ENCODE results near the gene GLI3.

The GLI3 gene

GRCh38 chr7:41973202-41973730 is 263.7 kb downstream of the GLI3 start:
- Histone ChIP-seq H3K27ac (ENCODE audit: low read length) (no peak overlapping the region), H3K36me3 (ENCODE audit: control insufficient read depth in 2 of 2, insufficient read depth in 2 of 2, low read length in 2 of 2) (peaks cover 22 to 23% of the 10 kb centered on the region in 2 donors), H3K4me1 (ENCODE audit: control insufficient read depth, insufficient read depth, low read length) (peaks cover 18% of the 10 kb centered on the region), H3K27me3 (ENCODE audit: control insufficient read depth in 1 of 2, insufficient read depth in 2 of 2, low read length in 2 of 2) (no peaks in the 10 kb centered on the region), H3K4me3 (ENCODE audit: low read length in 2 of 2) (no peak overlapping the region), H3K9me3 (ENCODE audit: control insufficient read depth in 2 of 2, low read length in 2 of 2) (no peaks in the 10 kb centered on the region), H3K9ac (ENCODE audit: low read length in 2 of 2) (no peak overlapping the region)

- no peak overlapping the region for H3K4me3 ChIP-seq (ENCODE audit: low read length in 2 of 2)
- no peaks in the 10 kb centered on the region for H3K9me3 ChIP-seq (ENCODE audit: control insufficient read depth in 2 of 2, low read length in 2 of 2)
- no peak overlapping the region for H3K9ac ChIP-seq (ENCODE audit: low read length in 2 of 2)
- no peak overlapping the region for H3K27ac ChIP-seq (ENCODE audit: low read length)
- H3K36me3 ChIP-seq (ENCODE audit: control insufficient read depth in 2 of 2, insufficient read depth in 2 of 2, low read length in 2 of 2), result peaks cover 21 to 27% of the 10 kb centered on the region in 2 donors
- no peaks in the 10 kb centered on the region for H3K27me3 ChIP-seq (ENCODE audit: control insufficient read depth in 1 of 2, insufficient read depth in 2 of 2, low read length in 2 of 2)
- peaks cover 14% of the 10 kb centered on the region for H3K4me1 ChIP-seq (ENCODE audit: control insufficient read depth, insufficient read depth, low read length)
Observed at GRCh38 chr7:41972776-41973175, 264.2 kb downstream of the GLI3 start.

- H3K36me3 ChIP-seq (ENCODE audit: control insufficient read depth in 2 of 2, insufficient read depth in 2 of 2, low read length in 2 of 2), result peaks cover 25 to 32% of the 10 kb centered on the region in 2 donors
- no peak overlapping the region for H3K4me3 ChIP-seq (ENCODE audit: low read length in 2 of 2)
- H3K9ac ChIP-seq (ENCODE audit: low read length in 2 of 2), result no peak overlapping the region
- H3K9me3 ChIP-seq (ENCODE audit: control insufficient read depth in 2 of 2, low read length in 2 of 2), result no peaks in the 10 kb centered on the region
- H3K4me1 ChIP-seq (ENCODE audit: control insufficient read depth, insufficient read depth, low read length), result peaks cover 9% of the 10 kb centered on the region
- no peaks in the 10 kb centered on the region for H3K27me3 ChIP-seq (ENCODE audit: control insufficient read depth in 1 of 2, insufficient read depth in 2 of 2, low read length in 2 of 2)
- H3K27ac ChIP-seq (ENCODE audit: low read length), result no peak overlapping the region
Observed at GRCh38 chr7:41972270-41972669, 264.7 kb downstream of the GLI3 start.

- Histone ChIP-seq H3K4me1 (ENCODE audit: control insufficient read depth, insufficient read depth, low read length) (peaks cover 5% of the 10 kb centered on the region), H3K4me3 (ENCODE audit: low read length in 2 of 2) (no peak overlapping the region), H3K27ac (ENCODE audit: low read length) (no peak overlapping the region), H3K36me3 (ENCODE audit: control insufficient read depth in 2 of 2, insufficient read depth in 2 of 2, low read length in 2 of 2) (peaks cover 30 to 33% of the 10 kb centered on the region in 2 donors), H3K27me3 (ENCODE audit: control insufficient read depth in 1 of 2, insufficient read depth in 2 of 2, low read length in 2 of 2) (no peaks in the 10 kb centered on the region), H3K9ac (ENCODE audit: low read length in 2 of 2) (no peak overlapping the region), H3K9me3 (ENCODE audit: control insufficient read depth in 2 of 2, low read length in 2 of 2) (no peaks in the 10 kb centered on the region)
Observed at GRCh38 chr7:41971640-41972187, 265.3 kb downstream of the GLI3 start.

GRCh38 chr7:41970941-41971340 is 266.1 kb downstream of the GLI3 start:
- no peak overlapping the region for H3K27ac ChIP-seq (ENCODE audit: low read length)
- H3K9me3 ChIP-seq (ENCODE audit: control insufficient read depth in 2 of 2, low read length in 2 of 2), result no peaks in the 10 kb centered on the region
- peaks cover 5% of the 10 kb centered on the region for H3K4me1 ChIP-seq (ENCODE audit: control insufficient read depth, insufficient read depth, low read length)
- peaks cover 29 to 35% of the 10 kb centered on the region in 2 donors for H3K36me3 ChIP-seq (ENCODE audit: control insufficient read depth in 2 of 2, insufficient read depth in 2 of 2, low read length in 2 of 2)
- no peak overlapping the region for H3K9ac ChIP-seq (ENCODE audit: low read length in 2 of 2)
- H3K27me3 ChIP-seq (ENCODE audit: control insufficient read depth in 1 of 2, insufficient read depth in 2 of 2, low read length in 2 of 2), result no peaks in the 10 kb centered on the region
- no peak overlapping the region for H3K4me3 ChIP-seq (ENCODE audit: low read length in 2 of 2)

- no peak overlapping the region for H3K4me3 ChIP-seq (ENCODE audit: low read length in 2 of 2)
- peaks cover 29 to 48% of the 10 kb centered on the region in 2 donors for H3K36me3 ChIP-seq (ENCODE audit: control insufficient read depth in 2 of 2, insufficient read depth in 2 of 2, low read length in 2 of 2)
- H3K9ac ChIP-seq (ENCODE audit: low read length in 2 of 2), result no peak overlapping the region
- no peaks in the 10 kb centered on the region for H3K27me3 ChIP-seq (ENCODE audit: control insufficient read depth in 1 of 2, insufficient read depth in 2 of 2, low read length in 2 of 2)
- H3K4me1 ChIP-seq (ENCODE audit: control insufficient read depth, insufficient read depth, low read length), result peaks cover 5% of the 10 kb centered on the region
- no peaks in the 10 kb centered on the region for H3K9me3 ChIP-seq (ENCODE audit: control insufficient read depth in 2 of 2, low read length in 2 of 2)
- no peak overlapping the region for H3K27ac ChIP-seq (ENCODE audit: low read length)
Observed at GRCh38 chr7:41969561-41970105, 267.4 kb downstream of the GLI3 start.

- Histone ChIP-seq H3K9ac (ENCODE audit: low read length in 2 of 2) (no peak overlapping the region), H3K9me3 (ENCODE audit: control insufficient read depth in 2 of 2, low read length in 2 of 2) (no peaks in the 10 kb centered on the region), H3K36me3 (ENCODE audit: control insufficient read depth in 2 of 2, insufficient read depth in 2 of 2, low read length in 2 of 2) (peaks cover 21 to 50% of the 10 kb centered on the region in 2 donors), H3K4me1 (ENCODE audit: control insufficient read depth, insufficient read depth, low read length) (peaks cover 5% of the 10 kb centered on the region), H3K27ac (ENCODE audit: low read length) (no peak overlapping the region), H3K27me3 (ENCODE audit: control insufficient read depth in 1 of 2, insufficient read depth in 2 of 2, low read length in 2 of 2) (no peaks in the 10 kb centered on the region), H3K4me3 (ENCODE audit: low read length in 2 of 2) (no peak overlapping the region)
Observed at GRCh38 chr7:41967156-41967555, 269.9 kb downstream of the GLI3 start.

GRCh38 chr7:41965951-41966505 is 271.0 kb downstream of the GLI3 start:
- Histone ChIP-seq H3K4me1 (ENCODE audit: control insufficient read depth, insufficient read depth, low read length) (peaks cover 7% of the 10 kb centered on the region), H3K9me3 (ENCODE audit: control insufficient read depth in 2 of 2, low read length in 2 of 2) (no peaks in the 10 kb centered on the region), H3K36me3 (ENCODE audit: control insufficient read depth in 2 of 2, insufficient read depth in 2 of 2, low read length in 2 of 2) (peaks cover 14 to 43% of the 10 kb centered on the region in 2 donors), H3K4me3 (ENCODE audit: low read length in 2 of 2) (no peak overlapping the region), H3K9ac (ENCODE audit: low read length in 2 of 2) (no peak overlapping the region), H3K27ac (ENCODE audit: low read length) (no peak overlapping the region), H3K27me3 (ENCODE audit: control insufficient read depth in 1 of 2, insufficient read depth in 2 of 2, low read length in 2 of 2) (no peaks in the 10 kb centered on the region)

GRCh38 chr7:41964849-41965745 is 271.9 kb downstream of the GLI3 start:
- H3K27me3 ChIP-seq (ENCODE audit: control insufficient read depth in 1 of 2, insufficient read depth in 2 of 2, low read length in 2 of 2), result no peaks in the 10 kb centered on the region
- H3K4me3 ChIP-seq (ENCODE audit: low read length in 2 of 2), result no peak overlapping the region
- no peak overlapping the region for H3K9ac ChIP-seq (ENCODE audit: low read length in 2 of 2)
- peaks cover 14 to 43% of the 10 kb centered on the region in 2 donors for H3K36me3 ChIP-seq (ENCODE audit: control insufficient read depth in 2 of 2, insufficient read depth in 2 of 2, low read length in 2 of 2)
- H3K9me3 ChIP-seq (ENCODE audit: control insufficient read depth in 2 of 2, low read length in 2 of 2), result no peaks in the 10 kb centered on the region
- peaks cover 7% of the 10 kb centered on the region for H3K4me1 ChIP-seq (ENCODE audit: control insufficient read depth, insufficient read depth, low read length)
- no peak overlapping the region for H3K27ac ChIP-seq (ENCODE audit: low read length)

GRCh38 chr7:41964183-41964753 is 272.7 kb downstream of the GLI3 start:
- peaks cover 14 to 42% of the 10 kb centered on the region in 2 donors for H3K36me3 ChIP-seq (ENCODE audit: control insufficient read depth in 2 of 2, insufficient read depth in 2 of 2, low read length in 2 of 2)
- no peaks in the 10 kb centered on the region for H3K9me3 ChIP-seq (ENCODE audit: control insufficient read depth in 2 of 2, low read length in 2 of 2)
- H3K4me1 ChIP-seq (ENCODE audit: control insufficient read depth, insufficient read depth, low read length), result peaks cover 4% of the 10 kb centered on the region
- no peaks in the 10 kb centered on the region for H3K27me3 ChIP-seq (ENCODE audit: control insufficient read depth in 1 of 2, insufficient read depth in 2 of 2, low read length in 2 of 2)
- H3K4me3 ChIP-seq (ENCODE audit: low read length in 2 of 2), result no peak overlapping the region
- H3K27ac ChIP-seq (ENCODE audit: low read length), result no peak overlapping the region
- no peak overlapping the region for H3K9ac ChIP-seq (ENCODE audit: low read length in 2 of 2)

All from stomach smooth muscle (tissue), 2 donors.